GM19395 (cell line): ENCODE measurements around the gene ARHGEF7.
A peak's percentile ranks its signal among the peaks of the same experiment; 100 is the strongest.

Experiments
- ATAC-seq: cut with Tn5 transposase; IDR thresholded peaks from one replicate; pipeline ENCODE4 v1.9.1; 2021; ENCODE audit warnings: mild to moderate bottlenecking, moderate library complexity; ENCODE audit not compliant: unreplicated experiment

Gene ARHGEF7

DNA sequence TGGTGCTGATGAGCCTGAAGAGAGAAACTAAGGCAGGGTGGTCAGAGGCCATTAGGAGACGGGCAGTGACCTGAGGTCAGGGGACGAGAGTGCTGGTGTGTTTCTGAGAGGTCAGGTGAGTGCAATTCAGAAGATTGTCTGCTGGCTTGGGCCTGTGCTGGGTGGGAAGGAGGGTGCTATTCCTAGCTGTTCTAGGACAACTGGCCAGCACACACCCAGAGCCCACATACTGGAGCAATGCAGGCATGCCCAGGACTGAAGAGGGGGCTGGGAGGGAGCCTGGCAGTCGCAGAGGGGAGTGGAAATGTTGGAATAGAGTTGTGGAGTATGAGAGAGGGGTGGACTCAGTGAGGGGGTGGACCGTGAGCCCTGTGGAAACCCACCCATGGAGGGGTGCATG, 16.5 kb downstream of the ARHGEF7 start:
- no peak for ATAC-seq

DNA sequence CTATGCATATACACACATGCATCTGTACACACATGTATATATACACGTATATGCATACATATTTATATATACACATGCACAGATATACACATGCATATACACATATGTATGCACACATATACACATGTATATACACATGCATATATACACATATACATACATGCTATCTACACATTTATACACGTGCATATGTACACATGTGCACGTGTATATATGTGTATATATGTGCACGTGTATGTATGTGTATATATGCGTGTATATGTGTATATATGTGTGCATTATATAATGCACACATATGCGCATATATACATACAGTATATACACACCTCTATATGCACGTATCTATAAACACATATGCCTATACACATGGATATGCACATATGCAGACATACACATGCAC, 17.8 kb downstream of the ARHGEF7 start:
- ATAC-seq: no peak

DNA sequence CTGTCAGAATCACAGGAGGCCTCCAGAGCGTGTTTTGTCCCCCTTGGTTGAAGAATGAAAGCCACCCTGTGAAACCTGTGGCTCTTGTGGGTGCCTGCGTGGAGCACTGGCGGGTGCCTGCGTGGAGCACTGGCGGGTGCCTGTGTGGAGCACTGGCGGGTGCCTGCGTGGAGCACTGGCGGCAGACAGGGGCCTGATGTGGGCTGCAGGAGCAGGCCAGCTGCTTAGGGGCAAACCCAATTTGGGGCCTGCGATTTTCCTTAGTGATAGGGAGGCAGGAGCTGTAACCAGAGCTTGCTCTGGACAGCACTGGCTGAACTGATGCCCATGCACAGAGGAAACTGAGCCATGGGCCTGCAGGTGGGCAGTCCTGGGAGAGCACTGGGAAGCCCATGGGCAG, 24.3 kb downstream of the ARHGEF7 start:
- ATAC-seq: no peak

DNA sequence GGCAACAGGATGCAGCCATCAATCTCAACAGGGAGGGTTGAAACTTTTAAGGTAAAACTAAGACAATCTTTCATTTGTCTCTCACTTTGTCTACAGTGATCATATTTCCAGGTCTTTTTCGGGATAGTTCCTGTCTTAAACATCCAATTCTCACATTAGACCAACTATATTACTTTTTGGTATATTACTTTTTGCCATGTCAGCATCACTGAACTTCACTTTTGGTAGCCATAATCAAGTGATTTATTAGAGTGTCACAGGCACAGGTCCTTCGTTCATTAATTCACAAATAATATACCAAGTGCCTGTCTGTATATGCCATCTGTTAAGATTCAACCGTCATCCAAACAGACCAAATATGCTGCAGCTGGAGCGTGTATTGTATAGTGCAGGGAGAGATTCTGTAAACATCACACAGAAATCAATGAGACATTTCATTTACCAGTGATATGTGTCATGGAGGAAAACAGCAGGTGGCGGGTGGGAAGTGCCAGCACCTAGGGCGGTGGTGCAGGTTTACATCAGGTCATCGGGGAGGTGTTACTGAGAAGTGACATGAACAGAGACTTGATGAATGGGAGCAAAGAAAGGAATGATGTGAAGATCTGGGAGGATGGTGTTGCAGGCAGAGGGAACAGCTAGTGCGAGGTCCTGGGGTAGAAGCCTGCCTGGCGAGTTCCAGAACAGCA, 24.9 kb downstream of the ARHGEF7 start:
- ATAC-seq: no peak

DNA sequence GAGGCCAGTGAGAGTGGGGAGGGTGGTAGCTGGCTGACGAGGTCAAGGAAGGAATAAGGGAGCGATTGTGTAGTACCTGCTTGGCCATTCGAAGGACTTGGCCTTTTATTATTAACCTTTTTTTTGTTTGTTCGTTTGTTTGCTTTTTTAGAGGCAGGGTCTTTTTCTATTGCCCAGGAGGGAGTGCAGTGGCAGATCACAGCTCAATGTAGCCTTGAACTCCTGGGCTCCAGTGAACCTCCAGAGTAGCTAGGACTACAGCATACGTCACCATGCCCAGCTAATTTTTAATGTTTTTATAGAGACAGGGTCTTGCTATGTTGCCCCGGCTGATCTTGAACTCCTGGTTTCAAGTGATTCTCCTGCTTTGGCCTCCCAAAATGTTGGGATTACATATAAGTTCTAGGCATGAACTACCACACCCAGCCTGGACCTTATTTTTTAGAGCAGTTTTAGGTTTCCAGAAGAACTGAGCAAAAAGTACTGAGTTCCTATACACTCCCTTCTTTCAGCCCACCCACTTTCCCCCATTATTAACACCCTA, 25.5 kb downstream of the ARHGEF7 start:
- ATAC-seq: no peak

DNA sequence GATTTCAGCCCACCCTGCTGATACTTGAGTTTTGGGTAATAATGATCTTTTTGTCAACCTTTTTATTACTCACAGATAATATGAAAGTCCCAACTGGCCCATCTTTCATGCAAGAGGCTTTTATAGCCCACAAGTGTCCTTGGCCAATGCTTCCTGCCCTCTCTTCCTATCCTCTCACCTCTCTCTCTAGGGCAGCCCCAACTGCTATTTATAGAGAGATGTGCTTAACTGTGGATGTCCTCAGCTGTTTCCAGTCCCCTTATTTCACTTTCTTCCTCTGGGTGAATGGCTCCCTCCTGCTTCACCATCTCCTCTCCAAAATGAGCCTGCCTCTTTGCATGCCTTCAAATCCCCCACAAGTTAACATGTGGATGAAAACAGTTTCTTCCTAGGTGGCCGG, 27.4 kb downstream of the ARHGEF7 start:
- ATAC-seq: no peak

DNA sequence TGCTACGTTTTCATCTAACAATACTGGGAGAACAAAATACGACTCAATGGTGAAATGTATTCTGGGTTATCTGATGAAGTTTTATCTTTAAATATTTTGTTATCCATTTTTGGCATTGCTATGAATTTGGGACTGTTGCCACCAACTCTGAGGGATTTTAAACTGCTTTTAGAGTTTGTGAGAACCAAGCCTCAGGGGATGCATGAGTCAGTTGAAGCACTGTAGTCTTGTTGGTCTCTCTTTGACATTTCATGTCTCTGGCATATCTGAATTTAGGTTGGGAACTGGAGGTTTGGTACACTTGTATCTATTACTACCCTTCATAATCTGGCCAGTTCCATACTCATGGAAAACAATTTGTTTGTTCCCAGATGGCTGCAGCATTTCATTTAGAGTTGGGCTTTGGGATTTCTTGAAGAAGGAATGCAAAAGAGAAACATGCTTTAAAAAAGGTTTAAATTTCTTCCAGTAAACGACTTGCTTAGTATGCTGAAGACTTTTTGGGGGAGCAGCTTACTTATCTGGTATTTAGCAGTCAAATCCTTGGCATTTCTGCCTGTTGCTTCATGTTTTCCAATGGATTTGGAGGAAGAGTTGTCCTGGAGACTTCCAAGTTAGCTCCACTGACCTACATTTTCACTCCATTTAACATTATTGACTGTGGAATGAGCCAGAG, 28.9 kb downstream of the ARHGEF7 start:
- ATAC-seq: no peak

DNA sequence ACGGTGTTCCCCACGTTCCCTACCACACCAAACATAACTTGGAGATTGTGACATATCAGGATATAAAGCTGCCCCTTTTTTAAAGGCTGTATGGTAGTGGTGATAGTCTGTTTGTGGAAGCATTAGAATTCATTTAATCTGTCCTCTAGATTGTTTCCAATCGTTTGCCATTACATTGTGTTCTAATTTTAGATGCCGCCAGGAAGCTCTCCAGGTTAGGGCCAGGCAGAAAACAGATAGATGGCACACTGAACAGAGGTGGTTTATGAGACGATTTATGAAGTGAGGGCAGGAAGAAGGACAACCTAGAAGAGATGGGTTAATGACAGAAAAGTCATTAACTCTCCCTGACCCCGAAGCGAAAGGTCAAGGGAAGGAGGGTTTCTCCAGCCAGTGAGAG, 30.0 kb downstream of the ARHGEF7 start:
- ATAC-seq: no peak

DNA sequence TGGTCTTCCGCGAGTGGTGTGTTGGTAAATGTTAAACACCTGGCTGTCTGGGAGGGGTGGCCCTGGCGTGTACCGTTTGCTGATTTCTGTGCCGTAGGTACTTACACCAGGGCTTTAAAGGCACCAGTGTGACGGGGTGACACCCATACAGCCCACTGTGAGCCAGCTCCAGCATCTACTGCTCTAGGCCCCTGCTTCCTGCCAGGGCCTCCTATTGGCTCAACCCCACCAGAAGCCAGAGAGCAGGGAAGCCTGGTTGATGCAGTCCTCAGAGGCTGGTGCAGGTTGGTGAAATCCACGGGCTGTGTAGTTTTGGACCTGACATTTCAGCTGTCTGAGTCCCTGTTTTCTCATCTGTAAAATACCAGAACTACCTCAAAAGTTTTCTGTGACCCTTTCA, 30.4 kb downstream of the ARHGEF7 start:
- no peak for ATAC-seq

DNA sequence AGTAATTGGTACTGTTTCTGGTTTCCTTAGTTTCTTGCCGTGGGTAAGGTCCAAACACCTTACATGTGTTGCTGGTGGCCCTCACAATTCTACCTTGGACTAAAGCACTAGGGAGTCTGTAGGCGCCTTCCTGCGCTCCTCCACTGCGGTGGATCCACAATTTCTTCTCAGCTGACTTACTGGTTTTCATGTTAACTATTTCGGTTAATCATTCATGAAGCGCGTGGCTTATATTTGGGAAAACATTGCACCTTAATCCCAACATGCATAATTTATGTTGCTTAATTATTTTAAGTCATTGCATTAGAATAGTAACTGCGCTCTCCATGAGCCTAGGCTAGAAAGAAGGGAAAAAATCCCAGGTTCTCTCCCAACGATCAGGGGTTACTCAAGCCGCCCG, 37.7 kb downstream of the ARHGEF7 start:
- ATAC-seq: no peak

DNA sequence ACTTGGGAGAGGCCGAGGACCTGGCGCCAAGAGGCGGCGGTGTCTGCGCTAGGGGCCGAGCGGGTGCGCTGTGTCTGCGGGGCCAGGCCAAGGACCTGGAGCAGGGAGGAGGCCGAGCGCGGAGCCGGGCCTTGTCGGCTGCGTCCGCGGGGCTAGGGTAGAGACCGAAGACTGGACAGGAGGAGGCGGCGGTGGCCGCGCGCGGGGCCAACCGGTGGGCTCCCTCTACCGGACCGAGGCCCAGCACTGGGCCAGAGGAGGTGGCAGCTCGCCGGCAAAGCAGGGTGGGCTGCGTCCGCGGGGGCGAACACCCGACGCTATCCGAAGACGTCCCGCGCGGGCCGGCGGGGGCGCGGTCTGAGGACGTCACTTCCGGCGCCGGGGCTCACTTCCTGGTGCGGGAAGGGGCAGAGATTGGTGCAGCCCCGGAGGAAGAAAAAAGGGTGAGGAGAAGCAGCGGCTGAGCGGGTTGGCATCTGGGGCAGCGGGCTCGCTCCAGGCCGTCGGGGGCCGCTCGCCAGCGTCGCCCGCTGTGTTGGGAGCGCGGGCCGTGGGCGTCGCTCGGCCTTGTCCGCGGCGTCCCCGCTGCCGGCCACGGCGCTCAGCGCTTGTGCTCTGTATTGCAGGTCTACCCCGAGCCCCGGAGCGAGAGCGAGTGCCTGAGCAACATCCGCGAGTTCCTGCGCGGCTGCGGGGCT, 38.3 kb downstream of the ARHGEF7 start:
- peak; percentile 90 for ATAC-seq

DNA sequence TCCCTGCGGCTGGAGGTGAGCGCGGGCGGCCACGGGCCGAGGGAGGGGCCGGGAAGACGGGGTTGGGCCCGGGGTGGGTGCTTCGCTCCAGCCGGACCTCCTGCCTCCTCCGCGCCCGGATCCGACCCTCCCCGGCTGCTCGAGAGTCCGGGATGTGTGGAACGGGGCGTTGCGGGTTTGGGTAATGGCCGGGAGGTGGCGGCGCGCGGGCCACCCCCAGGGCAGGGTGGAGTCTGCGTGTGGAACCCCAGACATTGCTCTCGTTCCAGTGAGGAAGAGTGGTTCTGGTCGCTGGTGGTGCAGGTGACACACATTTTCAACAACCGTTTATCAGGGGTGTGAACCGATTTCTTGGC, 38.8 kb downstream of the ARHGEF7 start:
- peak; percentile 61 for ATAC-seq

DNA sequence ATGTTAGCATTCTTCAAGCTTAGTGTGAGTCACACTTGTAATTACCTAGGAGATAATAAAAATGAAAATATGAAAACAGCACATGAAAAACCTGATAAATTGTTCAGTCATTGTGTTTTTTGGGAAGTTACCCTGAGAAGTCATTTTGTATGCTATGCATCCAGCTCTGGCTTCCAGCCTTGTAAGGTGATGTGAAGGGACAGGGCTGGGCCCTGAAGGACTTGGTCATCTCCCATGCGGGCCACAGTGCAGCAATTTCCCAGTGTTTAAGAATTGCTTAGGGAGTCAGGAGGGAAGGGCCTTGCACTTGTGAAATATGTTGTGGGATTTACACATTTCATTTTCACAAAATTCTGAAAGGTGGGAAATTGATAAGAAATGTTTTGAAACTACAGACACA, 41.3 kb downstream of the ARHGEF7 start:
- no peak for ATAC-seq

DNA sequence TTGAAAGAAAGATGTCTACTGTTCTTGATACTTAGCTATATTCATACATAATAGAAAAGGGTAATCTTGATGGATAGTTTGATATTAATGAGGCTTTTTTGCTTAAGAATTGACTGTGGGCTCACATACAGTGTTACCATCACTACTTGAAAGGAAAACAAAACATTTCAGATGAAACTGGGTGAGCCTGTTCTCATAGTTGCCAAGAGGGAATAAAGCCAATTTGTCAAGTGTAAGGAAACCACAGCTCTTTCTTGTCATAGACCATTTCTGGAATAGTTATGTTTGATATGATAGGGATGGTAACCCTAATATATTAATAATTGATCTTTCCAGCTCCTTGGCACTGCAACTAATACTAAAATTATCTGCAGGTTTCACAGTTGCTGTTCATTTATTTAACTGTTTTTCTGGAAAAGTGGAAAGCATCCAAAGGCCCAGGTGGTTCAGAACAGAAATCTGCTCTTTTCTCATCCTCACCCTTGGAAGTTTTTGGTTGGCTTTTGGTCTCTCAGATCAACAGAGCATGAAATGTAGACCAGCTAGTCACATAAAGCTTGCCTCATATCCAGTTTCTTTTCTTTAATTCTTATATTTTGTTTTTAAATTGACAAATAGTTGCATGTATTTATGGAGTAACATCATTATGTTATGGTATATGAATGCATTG, 43.2 kb downstream of the ARHGEF7 start:
- ATAC-seq: no peak

DNA sequence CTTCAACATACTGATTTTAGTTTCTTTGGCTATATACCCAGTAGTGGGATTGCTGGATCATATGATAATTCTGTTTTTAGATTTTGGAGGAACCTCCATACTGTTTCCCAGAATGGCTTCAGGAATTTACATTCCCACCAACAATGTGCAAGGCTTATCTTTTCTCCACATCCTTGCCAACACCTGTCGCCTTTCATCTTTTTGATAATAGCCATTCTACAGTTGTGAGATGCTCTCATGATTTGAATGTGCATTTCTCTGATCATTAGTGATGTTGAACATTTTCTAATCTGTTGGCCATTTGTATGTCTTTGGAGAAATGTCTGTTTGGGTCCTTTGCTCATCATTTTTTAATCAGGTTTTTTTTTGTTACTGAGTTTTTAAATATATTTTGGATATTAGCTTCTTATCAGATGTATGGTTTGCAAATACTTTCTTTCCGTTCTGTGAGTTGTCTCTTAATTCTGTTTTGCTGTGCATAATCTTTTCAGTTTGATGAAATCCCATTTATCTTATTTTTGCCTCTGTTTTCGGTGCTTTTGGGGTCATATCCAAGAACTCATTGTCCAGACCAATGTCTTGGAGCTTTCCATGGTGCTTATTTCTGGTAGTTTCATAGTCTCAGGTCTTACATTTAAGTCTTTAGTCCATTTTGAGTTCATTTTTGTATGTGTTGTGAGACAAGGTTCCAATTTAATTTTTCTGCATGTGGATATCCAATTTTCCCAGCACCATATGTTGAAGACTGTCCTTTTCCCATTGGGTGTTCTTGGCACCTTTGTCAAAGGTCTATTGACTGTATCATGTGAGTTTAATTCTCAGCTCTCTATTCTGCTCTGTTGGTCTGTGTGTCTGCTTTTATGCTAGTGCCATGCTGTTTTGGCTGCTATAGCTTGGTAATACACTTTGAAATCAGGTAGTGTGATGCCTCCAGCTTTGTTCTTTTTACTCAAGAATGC, 44.5 kb downstream of the ARHGEF7 start:
- ATAC-seq: no peak

DNA sequence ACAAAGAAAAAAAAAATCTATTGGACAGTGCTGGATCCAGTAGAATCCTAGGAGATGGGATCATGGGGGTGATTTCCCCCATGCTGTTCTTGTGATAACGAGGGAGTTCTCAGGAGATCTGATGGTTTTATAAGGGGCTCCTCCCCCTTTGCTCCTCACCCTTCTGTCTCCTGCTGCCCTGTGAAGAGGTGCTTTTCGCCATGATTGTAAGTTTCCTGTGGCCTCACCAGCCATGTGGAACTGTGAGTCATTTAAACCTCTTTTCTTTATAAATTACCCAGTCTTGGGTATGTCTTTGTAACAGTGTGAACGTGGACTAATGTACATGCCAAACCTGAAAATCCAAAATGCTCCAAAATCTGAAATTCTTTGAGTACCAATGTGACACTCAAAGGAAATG, 45.5 kb downstream of the ARHGEF7 start:
- no peak for ATAC-seq

DNA sequence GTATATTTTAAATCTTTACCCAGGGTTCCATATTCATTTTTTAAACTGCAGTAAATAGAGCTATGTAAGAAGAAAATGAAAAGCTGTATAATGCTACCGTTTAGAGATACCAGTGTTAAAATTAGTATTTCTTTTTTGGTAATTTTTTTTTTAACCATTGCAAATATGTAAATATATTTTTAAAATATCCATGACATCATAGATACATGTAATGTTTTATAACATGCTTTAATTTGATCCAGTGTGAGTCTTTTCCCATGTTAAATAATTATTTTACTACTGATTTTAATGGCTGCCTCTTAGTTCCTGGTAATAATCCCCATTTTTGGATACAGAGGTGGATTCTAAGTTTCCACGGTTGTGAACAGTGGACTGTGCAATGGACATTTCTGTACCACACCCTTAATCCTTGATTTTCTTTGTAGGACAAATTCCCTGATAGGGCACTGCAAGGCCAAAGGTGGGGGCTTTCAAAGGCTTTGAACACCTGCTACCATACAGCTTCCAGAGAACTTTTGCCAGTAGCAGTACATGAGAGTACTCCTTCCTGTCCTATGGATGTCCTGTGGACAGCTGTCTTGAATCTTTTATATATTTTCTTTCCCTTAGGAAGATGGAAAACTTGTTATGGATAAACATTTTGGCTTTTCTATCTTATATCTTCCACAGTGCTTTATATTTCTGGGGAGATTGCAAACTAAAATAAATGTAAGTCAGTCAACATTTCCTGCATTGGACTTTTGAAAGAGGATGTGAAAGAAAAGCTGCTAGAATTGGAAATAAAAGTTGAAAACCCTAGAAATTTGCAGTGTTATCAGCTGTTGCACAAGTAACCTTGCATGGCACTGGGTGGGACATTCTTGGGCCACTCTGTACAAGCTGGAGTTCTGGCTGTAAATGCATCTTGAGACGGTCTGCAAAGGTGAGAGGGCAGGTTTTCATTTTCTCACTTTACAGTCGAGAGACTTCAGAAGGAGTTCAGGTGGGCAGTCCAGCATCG, 46.8 kb downstream of the ARHGEF7 start:
- peak; percentile 48 for ATAC-seq

DNA sequence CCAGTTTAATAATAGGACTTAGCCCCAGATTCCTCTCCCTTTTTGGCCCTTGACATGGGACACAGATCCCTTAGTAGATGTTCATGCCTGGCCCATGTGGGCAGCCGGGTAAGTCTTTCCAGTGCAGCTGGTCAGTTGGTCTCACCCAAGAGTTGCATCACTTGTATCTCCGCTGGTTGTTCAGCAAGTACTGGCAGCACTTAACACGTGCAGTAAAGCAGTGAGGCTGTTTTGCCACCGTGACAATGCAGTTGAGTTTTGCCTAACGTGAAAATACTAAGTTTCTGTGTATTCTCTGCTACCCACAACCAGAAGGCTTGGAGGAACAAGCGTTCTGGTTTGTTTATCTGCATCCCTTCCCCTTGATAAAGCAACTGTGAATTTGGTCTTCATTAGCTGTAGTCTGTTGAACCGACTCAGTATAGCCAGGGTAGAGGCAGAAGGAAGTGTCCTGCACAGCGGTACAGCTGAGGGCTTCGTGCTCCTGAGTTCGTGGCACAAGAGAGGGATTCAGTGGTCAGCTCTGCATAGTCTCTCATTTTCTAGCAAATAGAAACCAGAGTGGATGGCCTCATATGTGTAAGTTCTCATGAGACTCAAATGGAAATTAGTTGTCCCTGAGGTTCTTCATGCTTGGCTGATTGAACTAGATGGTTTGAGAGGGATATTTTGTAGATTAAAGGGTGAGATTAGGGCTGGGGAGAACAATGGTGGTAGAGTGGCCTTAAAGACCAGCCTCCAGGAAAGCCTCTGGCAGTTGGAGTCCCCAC, 50.3 kb downstream of the ARHGEF7 start:
- peak; percentile 69 for ATAC-seq
